Chondrocyte (in vitro differentiated cells): Measurements from ENCODE around the gene DNAH14. TPM values are rescaled to one million over a fixed set of nuclear protein-coding genes. Genes with fewer than 3 reads are reported as not detected.
"Not testable (repeated sequence)": the region's sequence is repeated elsewhere in the genome, so short reads cannot be mapped to it uniquely, and the experiment has no call there.

Experiments
- DNase-seq: peaks from one replicate; pipeline ENCODE4 v3.0.0; 2021; ENCODE audit warnings: mixed read lengths, low spot score
- H3K27ac Mint-ChIP-seq: one replicate; pipeline ENCODE4 v1.8.0; 2021; ENCODE audit warnings: mild to moderate bottlenecking, moderate library complexity, mixed read lengths; ENCODE audit not compliant: unreplicated experiment
- H3K27me3 Mint-ChIP-seq: 2 replicates; pipeline ENCODE4 v1.8.0; 2021; ENCODE audit warnings: low read depth, mixed read lengths
- H3K36me3 Mint-ChIP-seq: 2 replicates; pipeline ENCODE4 v1.8.0; 2021; ENCODE audit warnings: low read depth, mixed read lengths
- H3K4me1 Mint-ChIP-seq: 2 replicates; pipeline ENCODE4 v1.8.0; 2021; ENCODE audit warnings: low read depth, mild to moderate bottlenecking, mixed read lengths
- H3K4me3 Mint-ChIP-seq: one replicate; pipeline ENCODE4 v1.8.0; 2021; ENCODE audit warnings: mild to moderate bottlenecking, moderate library complexity, mixed read lengths; ENCODE audit not compliant: unreplicated experiment
- H3K9me3 Mint-ChIP-seq: 2 replicates; pipeline ENCODE4 v1.8.0; 2021; ENCODE audit warnings: low read depth, mixed read lengths
- total RNA-seq: library from RNA; stranded (reverse); gene quantifications from 3 replicates; pipeline ENCODE4 v1.2.1, GENCODE V29; 2021
- TF ChIP-seq, protein P1 (sequence below): fragments of 200-600 bp; sonication (generic); IDR thresholded peaks from 2 replicates; pipeline ENCODE4 v1.5.0; 2021; ENCODE audit warnings: antibody characterized with exemption, mild to moderate bottlenecking, moderate library complexity

Gene DNAH14
- total RNA-seq, 1 donor from 2014 or later, result 16.0 TPM

DNA sequence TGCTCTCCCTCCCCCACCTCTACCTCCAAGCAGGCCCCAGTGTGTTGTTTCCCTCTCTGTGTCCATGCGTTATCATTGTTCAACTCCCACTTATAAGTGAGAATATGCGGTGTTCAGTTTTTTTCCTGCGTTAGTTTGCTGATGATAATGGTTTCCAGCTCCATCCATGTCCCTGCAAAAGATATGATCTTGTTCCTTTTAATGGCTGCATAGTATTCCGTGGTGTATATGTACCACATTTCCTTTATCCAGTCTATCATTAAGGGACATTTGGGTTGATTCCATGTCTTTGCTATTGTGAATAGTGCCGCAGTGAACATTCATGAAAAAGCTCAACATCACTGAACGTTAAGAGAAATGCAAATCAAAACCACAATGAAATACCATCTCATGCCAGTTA, 58.6 kb downstream of the DNAH14 start:
- Mint-ChIP-seq H3K4me1 (no peaks in the 10 kb centered on the region), H3K9me3 (peaks cover 35% of the 10 kb centered on the region), H3K36me3 (peaks cover 17% of the 10 kb centered on the region), H3K27ac (no peak overlapping the region), H3K4me3 (no peak overlapping the region), H3K27me3 (no peaks in the 10 kb centered on the region)
- TF ChIP-seq, protein P1, sequence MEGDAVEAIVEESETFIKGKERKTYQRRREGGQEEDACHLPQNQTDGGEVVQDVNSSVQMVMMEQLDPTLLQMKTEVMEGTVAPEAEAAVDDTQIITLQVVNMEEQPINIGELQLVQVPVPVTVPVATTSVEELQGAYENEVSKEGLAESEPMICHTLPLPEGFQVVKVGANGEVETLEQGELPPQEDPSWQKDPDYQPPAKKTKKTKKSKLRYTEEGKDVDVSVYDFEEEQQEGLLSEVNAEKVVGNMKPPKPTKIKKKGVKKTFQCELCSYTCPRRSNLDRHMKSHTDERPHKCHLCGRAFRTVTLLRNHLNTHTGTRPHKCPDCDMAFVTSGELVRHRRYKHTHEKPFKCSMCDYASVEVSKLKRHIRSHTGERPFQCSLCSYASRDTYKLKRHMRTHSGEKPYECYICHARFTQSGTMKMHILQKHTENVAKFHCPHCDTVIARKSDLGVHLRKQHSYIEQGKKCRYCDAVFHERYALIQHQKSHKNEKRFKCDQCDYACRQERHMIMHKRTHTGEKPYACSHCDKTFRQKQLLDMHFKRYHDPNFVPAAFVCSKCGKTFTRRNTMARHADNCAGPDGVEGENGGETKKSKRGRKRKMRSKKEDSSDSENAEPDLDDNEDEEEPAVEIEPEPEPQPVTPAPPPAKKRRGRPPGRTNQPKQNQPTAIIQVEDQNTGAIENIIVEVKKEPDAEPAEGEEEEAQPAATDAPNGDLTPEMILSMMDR, result no peak
- DNase-seq, result no peak

DNA sequence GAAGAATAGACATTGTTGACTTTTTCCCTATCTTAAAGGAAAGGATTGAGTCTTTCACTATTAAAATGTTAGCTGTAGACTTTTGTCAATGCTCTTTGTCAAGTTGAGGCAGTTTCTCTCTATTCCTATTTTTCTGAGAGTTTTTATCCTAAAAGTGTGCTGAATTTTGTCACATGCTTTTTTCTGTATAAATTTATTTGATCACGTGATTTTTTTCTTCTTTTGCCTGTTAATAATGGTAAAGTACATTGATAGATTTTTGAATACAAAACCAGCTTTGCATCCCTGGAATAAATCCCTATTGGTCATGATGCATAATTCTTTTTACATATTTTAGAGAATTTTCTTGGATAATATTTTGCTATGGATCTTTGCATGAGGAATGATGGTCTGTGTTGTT, 60.1 kb downstream of the DNAH14 start:
- no peak overlapping the region for H3K4me3 Mint-ChIP-seq
- H3K36me3 Mint-ChIP-seq, result peaks cover 10% of the 10 kb centered on the region
- TF ChIP-seq, protein P1, result no peak
- no peaks in the 10 kb centered on the region for H3K27me3 Mint-ChIP-seq
- no peak overlapping the region for H3K27ac Mint-ChIP-seq
- H3K4me1 Mint-ChIP-seq, result no peaks in the 10 kb centered on the region
- H3K9me3 Mint-ChIP-seq, result peaks cover 21% of the 10 kb centered on the region
- no peak for DNase-seq

- H3K4me3 Mint-ChIP-seq, H3K4me1 Mint-ChIP-seq, H3K27me3 Mint-ChIP-seq, DNase-seq, H3K27ac Mint-ChIP-seq: not testable (repeated sequence)
- peaks cover 15% of the 10 kb centered on the region for H3K36me3 Mint-ChIP-seq
- H3K9me3 Mint-ChIP-seq, result peaks cover 16% of the 10 kb centered on the region
These were observed 62.1 kb downstream of the DNAH14 start for GRCh38 chr1:224991550-224991949.

- TF ChIP-seq, protein P1, result no peak
- H3K9me3 Mint-ChIP-seq, result peaks cover 28% of the 10 kb centered on the region
- peaks cover 7% of the 10 kb centered on the region for H3K4me1 Mint-ChIP-seq
- no peak for DNase-seq
- H3K4me3 Mint-ChIP-seq, result no peak overlapping the region
- H3K36me3 Mint-ChIP-seq, result peaks cover 25% of the 10 kb centered on the region
- no peak overlapping the region for H3K27ac Mint-ChIP-seq
- no peaks in the 10 kb centered on the region for H3K27me3 Mint-ChIP-seq
These were observed 66.1 kb downstream of the DNAH14 start for GRCh38 chr1:224995602-224996001.

DNA sequence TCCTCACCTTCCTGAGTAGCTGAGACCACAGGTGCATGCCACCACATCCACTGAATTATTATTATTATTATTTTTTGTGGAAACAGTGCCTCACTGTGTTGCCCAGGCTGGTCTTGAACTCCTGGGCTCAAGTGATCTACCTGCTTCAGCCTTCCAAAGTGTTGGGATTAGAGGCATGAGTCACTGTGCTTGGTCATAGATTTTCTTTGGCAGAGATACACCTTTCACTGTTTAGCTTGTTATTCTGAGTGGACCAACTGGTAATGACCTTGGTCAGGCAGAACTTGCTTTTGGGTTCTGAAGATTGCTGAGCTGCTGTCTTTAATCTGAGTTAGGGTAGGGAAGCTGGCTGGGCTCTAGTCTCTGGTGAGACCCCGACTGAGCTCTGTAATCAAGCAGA, 66.8 kb downstream of the DNAH14 start:
- TF ChIP-seq, protein P1, result no peak
- H3K9me3 Mint-ChIP-seq, result peaks cover 33% of the 10 kb centered on the region

DNA sequence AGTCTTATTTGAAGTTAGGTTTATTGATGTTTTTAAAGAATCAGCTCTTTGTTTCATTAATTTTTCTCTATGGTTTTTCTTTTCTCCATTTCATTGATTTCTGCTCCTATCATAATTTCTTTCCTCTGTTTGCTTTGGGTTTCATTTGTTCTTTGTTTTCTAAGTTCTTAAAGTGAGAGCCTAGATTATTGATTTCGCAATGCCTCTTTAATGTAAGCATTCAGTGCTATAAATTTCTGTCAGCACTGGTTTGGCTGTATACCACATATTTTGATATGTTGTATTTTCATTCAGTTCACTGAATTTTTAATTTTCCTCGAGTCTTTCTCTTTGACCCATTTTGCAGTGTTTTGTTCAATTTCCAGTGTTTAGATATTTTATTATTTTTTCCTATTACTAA, 68.7 kb downstream of the DNAH14 start:
- no peaks in the 10 kb centered on the region for H3K27me3 Mint-ChIP-seq
- no peak for DNase-seq
- no peak overlapping the region for H3K4me3 Mint-ChIP-seq
- H3K4me1 Mint-ChIP-seq, result peaks cover 7% of the 10 kb centered on the region
- H3K36me3 Mint-ChIP-seq, result peaks cover 22% of the 10 kb centered on the region
- TF ChIP-seq, protein P1, result no peak
- H3K9me3 Mint-ChIP-seq, result peaks cover 29% of the 10 kb centered on the region
- no peak overlapping the region for H3K27ac Mint-ChIP-seq

More for the DNA sequence above, 66.8 kb downstream of the DNAH14 start:
- no peaks in the 10 kb centered on the region for H3K27me3 Mint-ChIP-seq
- no peak for DNase-seq
- peaks cover 26% of the 10 kb centered on the region for H3K36me3 Mint-ChIP-seq
- peaks cover 7% of the 10 kb centered on the region for H3K4me1 Mint-ChIP-seq
- H3K4me3 Mint-ChIP-seq, result no peak overlapping the region
- no peak overlapping the region for H3K27ac Mint-ChIP-seq
